HG02852 (cell line): ENCODE data around the gene PHKA2.
A peak's percentile ranks its signal among the peaks of the same experiment; 100 is the strongest.

Source experiments
- ATAC-seq: cut with Tn5 transposase; IDR thresholded peaks from one replicate; pipeline ENCODE4 v1.9.1; 2021; ENCODE audit warnings: mild to moderate bottlenecking, moderate library complexity; ENCODE audit not compliant: unreplicated experiment

The PHKA2 gene

GRCh38 chrX:18891548-18891945 lies 92.4 kb downstream of the PHKA2 start:
- no peak for ATAC-seq

GRCh38 chrX:18890724-18891547 lies 93.0 kb downstream of the PHKA2 start:
- no peak for ATAC-seq

- no peak for ATAC-seq
Observed at GRCh38 chrX:18890049-18890381, 93.9 kb downstream of the PHKA2 start.

DNA sequence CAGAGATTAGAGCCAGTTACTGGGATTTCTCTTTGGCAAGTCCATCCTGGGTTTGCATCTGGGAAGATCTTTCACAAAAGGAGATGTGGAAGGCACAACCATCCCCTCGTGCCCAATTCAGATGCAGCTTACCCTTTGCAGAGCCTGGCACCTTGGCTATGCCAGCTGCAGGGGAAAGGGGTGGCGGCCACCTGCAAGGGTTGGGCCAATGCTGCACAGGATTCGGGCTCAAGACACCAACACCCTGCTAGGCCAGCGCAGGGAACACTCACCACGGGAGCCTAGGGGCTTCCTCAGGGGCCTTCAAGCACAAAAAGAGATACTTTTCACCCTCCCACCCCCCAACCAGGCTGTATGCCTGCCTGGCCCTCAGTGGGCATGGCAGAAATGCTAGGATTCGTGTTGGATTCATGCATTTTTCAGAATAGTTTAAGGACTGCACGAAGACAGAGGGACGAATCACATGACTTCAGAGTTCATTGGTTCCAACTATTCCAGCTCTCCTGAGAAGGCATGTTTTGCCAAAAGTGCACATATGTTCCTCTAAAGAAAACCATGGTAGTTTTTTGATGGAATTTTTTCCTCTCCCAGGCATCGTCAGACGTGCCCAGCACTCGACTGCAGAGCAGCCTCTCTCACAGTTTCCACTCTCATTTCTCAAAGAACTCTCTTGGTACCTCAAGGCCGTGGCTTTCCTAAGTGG lies 94.4 kb downstream of the PHKA2 start:
- ATAC-seq, result no peak

- ATAC-seq, result no peak
Observed at GRCh38 chrX:18888281-18888680, 95.6 kb downstream of the PHKA2 start.

GRCh38 chrX:18887825-18888212 lies 96.1 kb downstream of the PHKA2 start:
- ATAC-seq, result no peak

DNA sequence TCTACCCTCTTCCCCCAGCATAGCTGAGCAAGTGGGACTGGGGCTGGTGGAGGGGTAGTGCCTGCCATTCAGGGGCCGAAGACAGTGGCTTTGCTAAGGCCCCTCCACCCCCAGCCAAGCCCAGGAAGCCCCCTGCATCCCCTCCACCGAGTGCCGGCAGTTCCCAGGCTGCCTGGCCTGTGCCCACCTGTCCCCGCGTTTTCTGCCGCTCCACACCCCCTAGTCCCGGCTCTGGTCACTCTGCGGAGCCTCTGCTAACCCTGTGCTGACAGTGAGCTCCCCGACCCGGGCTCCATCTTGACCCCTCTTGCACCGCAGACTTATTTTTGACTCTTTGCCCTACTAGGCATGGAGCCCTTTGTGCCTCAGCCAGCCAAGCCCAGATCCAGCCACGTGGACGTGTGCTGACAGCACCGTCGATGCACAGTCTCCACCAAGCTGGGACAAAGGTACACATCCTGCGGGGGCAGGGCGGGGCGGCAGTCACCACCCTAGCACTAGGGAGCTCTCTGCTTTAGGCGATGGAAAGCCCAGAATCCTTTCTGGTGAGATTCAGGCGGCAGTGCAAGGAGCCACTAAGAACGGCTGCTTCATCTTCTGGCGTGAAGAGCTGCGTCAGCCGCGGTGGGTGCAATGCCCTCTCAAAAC lies 96.6 kb downstream of the PHKA2 start:
- ATAC-seq, result no peak

DNA sequence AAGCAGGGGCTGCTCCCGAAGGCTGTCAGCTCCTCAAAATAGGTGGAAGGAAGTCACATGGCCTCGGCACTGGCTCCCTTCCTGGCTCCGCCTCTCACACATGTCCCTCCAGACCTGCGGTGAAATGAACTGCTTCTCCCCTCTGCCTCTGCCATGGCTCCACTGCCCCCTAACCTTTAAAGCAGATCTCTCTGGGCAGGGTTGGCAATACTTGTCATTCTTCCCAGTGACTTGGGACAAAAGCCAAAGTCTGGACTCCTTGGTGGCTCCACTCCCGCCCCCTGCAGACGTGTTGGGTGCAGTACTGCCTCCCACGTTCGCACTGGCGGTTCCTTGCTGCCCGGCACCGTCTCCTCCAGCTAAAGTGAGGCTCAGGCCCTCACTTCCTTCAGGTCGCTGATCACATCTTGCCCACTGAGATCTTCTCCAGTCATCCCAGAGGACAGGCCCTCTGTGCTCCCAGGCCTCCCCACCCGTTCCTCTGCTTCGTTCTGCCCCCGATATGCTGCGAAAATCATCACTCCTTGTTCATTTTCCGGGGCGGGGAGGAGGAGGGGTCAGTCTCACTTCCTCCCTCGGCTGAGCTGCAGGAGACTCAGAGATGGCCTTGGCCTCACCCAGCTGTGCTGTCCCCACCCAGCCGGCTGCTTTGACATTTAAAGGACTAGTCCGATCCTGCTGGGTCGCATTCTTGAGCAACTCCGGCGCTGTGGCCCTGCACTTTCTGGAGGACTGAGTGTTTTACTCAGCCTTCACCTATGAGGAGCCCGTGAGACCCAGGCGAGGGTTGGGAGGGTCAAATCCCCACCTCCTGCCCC lies 97.4 kb downstream of the PHKA2 start:
- ATAC-seq, result peak; percentile 69

- ATAC-seq, result peak; percentile 32
Observed at GRCh38 chrX:18886005-18886343, 97.9 kb downstream of the PHKA2 start.

- peak; percentile 17 for ATAC-seq
Observed at GRCh38 chrX:18885328-18886004, 98.4 kb downstream of the PHKA2 start.

DNA sequence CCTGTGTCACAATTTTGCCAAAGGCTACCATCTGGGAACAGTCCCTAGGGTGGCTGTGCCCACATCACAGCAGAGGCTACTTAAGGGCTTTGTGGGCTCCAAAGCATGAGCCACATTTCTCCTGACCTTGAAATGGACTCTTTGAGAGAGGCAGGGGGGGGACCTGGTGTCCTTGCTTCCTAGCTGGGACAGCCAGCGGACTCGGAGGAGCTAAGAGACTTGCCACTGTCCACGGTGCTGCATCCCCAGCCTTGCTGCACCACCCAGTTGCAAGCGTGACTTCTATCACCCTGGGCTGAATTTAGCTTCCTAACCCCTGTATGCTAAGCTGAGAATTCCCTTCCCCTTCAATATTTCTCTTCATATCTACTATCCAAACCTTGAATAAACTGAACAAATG lies 99.0 kb downstream of the PHKA2 start:
- no peak for ATAC-seq

DNA sequence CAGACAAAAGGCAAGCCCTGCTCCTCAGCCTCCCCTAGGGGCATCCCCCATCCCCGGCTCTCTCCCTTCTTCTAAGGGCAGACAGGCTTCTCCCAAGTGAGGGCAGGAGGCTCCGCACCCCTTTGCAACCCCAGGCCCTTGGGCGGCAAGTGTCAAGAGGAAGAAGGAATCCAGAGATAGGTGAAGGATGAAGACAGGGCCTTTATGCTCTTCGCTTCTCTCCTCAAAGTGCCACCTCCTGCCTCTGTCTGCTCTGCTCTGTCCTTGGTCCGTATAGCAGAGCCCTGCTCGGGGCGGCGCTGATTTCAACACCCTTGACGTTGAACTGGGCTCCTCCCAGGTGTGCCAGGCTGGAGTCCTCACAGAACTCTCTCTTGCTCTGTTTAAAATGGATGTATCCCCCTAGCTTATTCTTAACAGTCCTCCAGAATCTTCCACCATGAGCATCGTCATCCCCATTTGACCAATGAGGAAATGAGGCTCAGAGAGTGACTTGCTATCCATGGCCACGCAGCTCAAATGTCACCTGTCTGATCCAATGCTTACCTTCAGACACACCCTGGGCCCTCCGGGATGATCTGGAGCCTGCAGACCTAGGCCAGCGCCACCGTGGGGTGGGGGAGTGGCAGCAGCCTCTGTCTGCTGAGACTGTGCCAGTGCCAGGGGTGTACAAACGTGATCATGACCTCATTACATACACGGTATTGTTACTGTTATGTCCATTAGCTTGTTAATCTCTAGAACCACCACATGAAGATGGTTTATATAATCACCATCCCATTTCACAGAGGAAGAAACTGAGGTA lies 99.8 kb downstream of the PHKA2 start:
- no peak for ATAC-seq

DNA sequence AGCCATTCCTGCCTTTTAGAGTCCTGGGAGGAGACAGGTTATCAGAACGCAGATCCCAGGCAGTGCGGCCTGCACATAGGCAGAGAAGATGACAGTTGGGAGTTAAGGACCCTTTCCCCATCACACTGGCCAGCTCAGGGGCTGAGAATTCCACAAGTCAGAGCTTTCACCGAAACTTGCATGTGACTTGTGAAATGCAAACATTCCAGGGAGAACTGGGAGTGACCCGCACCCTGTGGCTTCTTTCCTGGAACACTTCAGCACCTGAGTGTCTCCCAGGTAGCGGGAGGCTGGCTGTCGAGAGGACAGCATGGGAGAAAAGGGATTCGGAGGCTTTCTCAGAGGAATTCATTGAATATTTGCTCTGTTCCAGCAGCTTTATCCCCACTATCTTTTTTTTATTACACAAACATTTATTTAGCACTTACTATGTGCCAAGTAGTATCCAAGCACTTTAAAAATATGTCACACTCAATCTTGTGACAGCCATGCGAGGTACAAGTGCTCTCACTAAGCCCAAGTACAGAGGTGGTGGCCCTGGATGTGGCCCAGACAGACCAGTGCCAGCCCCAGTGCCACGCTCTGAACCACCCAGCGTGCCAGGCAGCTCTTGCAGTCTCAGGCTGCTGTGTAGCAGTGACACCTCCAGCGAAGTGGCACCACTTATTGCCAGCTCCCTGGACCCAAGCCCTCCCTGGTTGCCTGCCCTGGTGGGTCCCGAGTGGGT lies 100.5 kb downstream of the PHKA2 start:
- ATAC-seq, result no peak

GRCh38 chrX:18879144-18879543 lies 104.8 kb downstream of the PHKA2 start:
- no peak for ATAC-seq

DNA sequence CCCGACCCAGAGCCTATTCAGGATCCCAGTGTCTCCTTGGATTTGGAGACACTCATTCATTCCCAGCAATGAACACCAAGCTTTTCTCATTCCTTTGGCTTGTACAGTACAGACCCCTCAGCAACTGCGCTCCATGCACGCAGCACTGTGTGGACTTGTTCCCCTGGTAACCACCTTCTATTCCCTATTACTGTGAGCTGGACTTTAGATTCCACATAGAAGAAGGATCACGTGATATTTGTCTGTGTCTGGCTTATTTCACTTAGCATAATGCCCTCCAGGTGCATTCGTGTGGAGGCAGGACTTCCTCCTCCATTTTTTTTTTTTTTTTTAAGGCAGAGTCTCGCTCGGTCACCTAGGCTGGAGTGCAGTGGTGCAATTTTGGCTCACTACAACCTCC lies 106.4 kb downstream of the PHKA2 start:
- no peak for ATAC-seq

- ATAC-seq, result no peak
Observed at GRCh38 chrX:18875256-18875878, 108.5 kb downstream of the PHKA2 start.

DNA sequence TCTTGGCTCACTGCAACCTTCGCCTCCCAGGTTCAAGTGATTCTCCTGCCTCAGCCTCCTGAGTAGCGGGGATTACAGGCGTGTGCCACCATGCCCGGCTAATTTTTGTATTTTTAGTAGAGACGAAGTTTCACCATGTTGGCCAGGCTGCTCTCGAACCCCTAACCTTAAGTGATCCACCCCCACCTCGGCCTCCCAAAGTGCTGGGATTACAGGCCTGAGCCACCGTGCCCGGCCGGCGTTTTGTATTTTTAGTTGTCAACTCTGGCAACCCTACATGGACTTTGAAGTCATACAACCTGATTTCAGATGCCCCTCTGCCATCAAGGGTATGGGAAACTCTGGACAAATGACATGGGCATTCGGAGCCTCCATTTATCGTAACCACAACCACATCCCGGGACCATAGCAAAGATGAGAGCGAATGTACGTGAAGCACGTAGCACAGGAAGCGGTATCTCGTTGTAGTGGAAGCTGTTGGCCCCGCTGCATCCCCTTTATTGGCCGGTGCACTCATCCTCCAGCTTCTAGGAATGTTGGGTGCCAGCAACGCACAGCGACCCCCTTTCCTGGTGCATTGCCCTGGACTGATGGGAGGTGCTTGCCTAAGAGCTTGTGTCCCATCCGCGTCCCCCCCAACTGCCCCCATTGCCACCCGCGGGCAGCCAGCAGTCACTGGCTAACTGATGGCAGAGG lies 109.2 kb downstream of the PHKA2 start:
- no peak for ATAC-seq

DNA sequence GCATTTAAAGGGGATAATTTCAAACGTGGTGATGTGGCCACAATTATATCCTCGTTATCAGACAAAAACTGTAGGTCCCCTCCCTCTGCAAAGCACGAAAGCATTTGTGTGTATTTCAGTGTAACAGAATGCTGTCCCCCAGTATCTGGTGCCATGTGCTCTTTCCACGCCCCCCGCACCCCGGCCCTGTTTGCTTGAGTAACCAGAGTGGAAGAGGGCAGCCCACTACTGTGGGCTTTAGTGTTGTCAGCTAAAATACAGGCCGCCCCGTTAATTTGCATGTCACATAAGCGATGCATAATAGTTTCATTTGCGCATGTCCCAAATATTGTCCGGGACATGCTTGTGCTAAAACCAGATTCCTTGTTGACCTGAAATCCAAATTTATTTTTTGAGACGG lies 110.1 kb downstream of the PHKA2 start:
- ATAC-seq, result no peak
